Naive thymus-derived CD8-positive, alpha-beta T cell (primary cell): ENCODE measurements around the gene OR10P1. TPM values are rescaled to one million over a fixed set of nuclear protein-coding genes. Genes with fewer than 3 reads are reported as not detected.

Source experiments
- ATAC-seq, 2 donors: fragments of 150-1000 bp; cut with Tn5 transposase in 1 of 2; sonication (Bioruptor Pico), chemical (Tn5 transposase) in 1 of 2; 1 replicate in 1 of 2; 2 replicates in 1 of 2; pipeline ENCODE4 v1.10.0; 2021; ENCODE audit warnings: mild to moderate bottlenecking in 2 of 2, moderate library complexity in 2 of 2
- POLR2A ChIA-PET: fragments of 350-600 bp; sonication (Branson Sonifier 250); formaldehyde crosslinking; loops from one replicate; lab custom pipeline; 2021; ENCODE audit warnings: antibody characterized with exemption; lab: Charles Lee
- DNase-seq, 10 donors: peaks; one replicate each; pipeline versions ENCODE4 v3.0.0 to v3.0.0-alpha.2; 2020 to 2022
- H3K27ac Mint-ChIP-seq, 10 donors: one replicate each; pipeline ENCODE4 v1.8.0; 2020 to 2022; ENCODE audit warnings: mild to moderate bottlenecking in 10 of 10, mixed read lengths in 10 of 10, moderate library complexity in 4 of 10, inconsistent platforms in 1 of 10
- H3K27me3 Mint-ChIP-seq, 5 donors: one replicate each; pipeline ENCODE4 v1.8.0; 2021 to 2022; ENCODE audit warnings: mixed read lengths in 5 of 5
- H3K36me3 Mint-ChIP-seq, 3 donors: one replicate each; pipeline ENCODE4 v1.8.0; 2020 to 2022; ENCODE audit warnings: mixed read lengths in 3 of 3, mild to moderate bottlenecking in 2 of 3, inconsistent platforms in 1 of 3
- H3K4me1 Mint-ChIP-seq, 4 donors: one replicate each; pipeline ENCODE4 v1.8.0; 2021 to 2022; ENCODE audit warnings: mixed read lengths in 4 of 4
- H3K4me3 Mint-ChIP-seq, 10 donors: one replicate each; pipeline ENCODE4 v1.8.0; 2020 to 2022; ENCODE audit warnings: mild to moderate bottlenecking in 10 of 10, mixed read lengths in 10 of 10, moderate library complexity in 6 of 10, inconsistent platforms in 1 of 10
- H3K9me3 Mint-ChIP-seq, 9 donors: one replicate each; pipeline ENCODE4 v1.8.0; 2020 to 2022; ENCODE audit warnings: mixed read lengths in 9 of 9, mild to moderate bottlenecking in 3 of 9, inconsistent platforms in 1 of 9, moderate library complexity in 1 of 9
- polyA plus RNA-seq, 3 donors: library from polyadenylated mRNA; unstranded; fragments of 300-500 nt; fragmentation: Illumina TruSeq; gene quantifications; one replicate each; pipeline ENCODE4 v1.2.3, GENCODE V29; 2021
- total RNA-seq, 8 experiments: library from RNA in 2 of 8; stranded (reverse) in 2 of 8; gene quantifications; one replicate each; pipeline ENCODE4 v1.2.3 and lab custom pipeline; 2021 to 2026

The OR10P1 gene
- total and polyA plus RNA-seq, 5 experiments from 2014 or later = not detected

- no peak for ATAC-seq
- no peaks in the 10 kb centered on the region for H3K9me3 Mint-ChIP-seq
- no peak for DNase-seq
- H3K4me1 Mint-ChIP-seq = peaks cover 4 to 23% (median 9%) of the 10 kb centered on the region in 4 donors
- H3K4me3 Mint-ChIP-seq = no peak overlapping the region
- peaks cover 0 to 2% (median 0%) of the 10 kb centered on the region in 5 donors for H3K27me3 Mint-ChIP-seq
- H3K36me3 Mint-ChIP-seq = no peaks in the 10 kb centered on the region
- POLR2A ChIA-PET = interaction anchor here (3.4 kb wide), 1 partner anchor 8 kb away, joined by 21 read pairs; no protein-coding TSS in a partner anchor
- H3K27ac Mint-ChIP-seq = no peak overlapping the region
Observed at GRCh38 chr12:55654511-55655214, 18.0 kb downstream of the OR10P1 start.

- Mint-ChIP-seq H3K36me3 (no peaks in the 10 kb centered on the region), H3K9me3 (no peaks in the 10 kb centered on the region), H3K27ac (peak overlapping the region in 1 of 10 donors; percentile 50), H3K27me3 (peaks cover 0 to 2% (median 0%) of the 10 kb centered on the region in 5 donors), H3K4me1 (peaks cover 2 to 13% (median 7%) of the 10 kb centered on the region in 4 donors), H3K4me3 (no peak overlapping the region)
- ATAC-seq (no peak), DNase-seq (no peak)
- POLR2A ChIA-PET = interaction anchor here (3.4 kb wide), 1 partner anchor 10 kb away, joined by 21 read pairs; no protein-coding TSS in a partner anchor
Observed at GRCh38 chr12:55657212-55657611, 20.5 kb downstream of the OR10P1 start.

GRCh38 chr12:55658212-55658611 lies 21.5 kb downstream of the OR10P1 start:
- no peak overlapping the region for H3K4me3 Mint-ChIP-seq
- no peak overlapping the region for H3K27ac Mint-ChIP-seq
- peaks cover 0 to 5% (median 0%) of the 10 kb centered on the region in 5 donors for H3K27me3 Mint-ChIP-seq
- DNase-seq (no peak), ATAC-seq (no peak)
- no peaks in the 10 kb centered on the region for H3K9me3 Mint-ChIP-seq
- POLR2A ChIA-PET = no interaction called here
- peaks cover 0 to 4% (median 1%) of the 10 kb centered on the region in 4 donors for H3K4me1 Mint-ChIP-seq
- H3K36me3 Mint-ChIP-seq = no peaks in the 10 kb centered on the region

GRCh38 chr12:55658635-55659391 lies 22.1 kb downstream of the OR10P1 start:
- Mint-ChIP-seq H3K4me1 (peaks cover 0 to 4% (median 1%) of the 10 kb centered on the region in 4 donors), H3K27me3 (peaks cover 0 to 5% (median 0%) of the 10 kb centered on the region in 5 donors), H3K27ac (no peak overlapping the region), H3K4me3 (no peak overlapping the region), H3K9me3 (no peaks in the 10 kb centered on the region), H3K36me3 (no peaks in the 10 kb centered on the region)
- DNase-seq = no peak
- no peak for ATAC-seq
- POLR2A ChIA-PET = no interaction called here

- DNase-seq (no peak), ATAC-seq (no peak)
- no peak overlapping the region for H3K4me3 Mint-ChIP-seq
- POLR2A ChIA-PET = no interaction called here
- H3K36me3 Mint-ChIP-seq = no peaks in the 10 kb centered on the region
- H3K27ac Mint-ChIP-seq = no peak overlapping the region
- H3K9me3 Mint-ChIP-seq = no peaks in the 10 kb centered on the region
- peaks cover 0 to 5% (median 0%) of the 10 kb centered on the region in 5 donors for H3K27me3 Mint-ChIP-seq
- H3K4me1 Mint-ChIP-seq = peaks cover 0 to 4% (median 1%) of the 10 kb centered on the region in 4 donors
Observed at GRCh38 chr12:55659486-55660385, 23.0 kb downstream of the OR10P1 start.

- DNase-seq (no peak), ATAC-seq (no peak)
- POLR2A ChIA-PET = no interaction called here
- peaks cover 0 to 6% (median 2%) of the 10 kb centered on the region in 5 donors for H3K27me3 Mint-ChIP-seq
- no peaks in the 10 kb centered on the region for H3K36me3 Mint-ChIP-seq
- H3K27ac Mint-ChIP-seq = no peak overlapping the region
- H3K9me3 Mint-ChIP-seq = no peaks in the 10 kb centered on the region
- H3K4me3 Mint-ChIP-seq = no peak overlapping the region
- H3K4me1 Mint-ChIP-seq = no peaks in the 10 kb centered on the region
Observed at GRCh38 chr12:55663391-55663790, 26.7 kb downstream of the OR10P1 start.

- H3K36me3 Mint-ChIP-seq = no peaks in the 10 kb centered on the region
- H3K4me3 Mint-ChIP-seq = no peak overlapping the region
- no peaks in the 10 kb centered on the region for H3K4me1 Mint-ChIP-seq
- H3K9me3 Mint-ChIP-seq = no peaks in the 10 kb centered on the region
- peaks cover 0 to 6% (median 2%) of the 10 kb centered on the region in 5 donors for H3K27me3 Mint-ChIP-seq
- DNase-seq = no peak
- POLR2A ChIA-PET = no interaction called here
- no peak for ATAC-seq
- H3K27ac Mint-ChIP-seq = peak overlapping the region in 1 of 10 donors; percentile 38
Observed at GRCh38 chr12:55664826-55665225, 28.1 kb downstream of the OR10P1 start.

- H3K9me3 Mint-ChIP-seq = no peaks in the 10 kb centered on the region
- POLR2A ChIA-PET = no interaction called here
- ATAC-seq = no peak
- H3K36me3 Mint-ChIP-seq = no peaks in the 10 kb centered on the region
- peaks cover 0 to 6% (median 3%) of the 10 kb centered on the region in 5 donors for H3K27me3 Mint-ChIP-seq
- DNase-seq = no peak
- no peak overlapping the region for H3K4me3 Mint-ChIP-seq
- H3K27ac Mint-ChIP-seq = no peak overlapping the region
- no peaks in the 10 kb centered on the region for H3K4me1 Mint-ChIP-seq
Observed at GRCh38 chr12:55666508-55666907, 29.8 kb downstream of the OR10P1 start.

GRCh38 chr12:55670276-55670675 lies 33.6 kb downstream of the OR10P1 start:
- Mint-ChIP-seq H3K4me3 (no peak overlapping the region), H3K4me1 (peaks cover 0 to 16% (median 1%) of the 10 kb centered on the region in 4 donors), H3K9me3 (no peaks in the 10 kb centered on the region), H3K27ac (peak overlapping the region in 1 of 10 donors; percentile 65), H3K27me3 (peaks cover 0 to 15% (median 11%) of the 10 kb centered on the region in 5 donors), H3K36me3 (no peaks in the 10 kb centered on the region)
- no peak for DNase-seq
- ATAC-seq = no peak
- POLR2A ChIA-PET = no interaction called here

GRCh38 chr12:55671746-55672145 lies 35.1 kb downstream of the OR10P1 start:
- H3K9me3 Mint-ChIP-seq = no peaks in the 10 kb centered on the region
- peaks cover 0 to 16% (median 1%) of the 10 kb centered on the region in 4 donors for H3K4me1 Mint-ChIP-seq
- H3K4me3 Mint-ChIP-seq = no peak overlapping the region
- H3K27ac Mint-ChIP-seq = peak overlapping the region in 1 of 10 donors; percentile 7
- peaks cover 4 to 15% (median 11%) of the 10 kb centered on the region in 5 donors for H3K27me3 Mint-ChIP-seq
- no peak for DNase-seq
- no peak for ATAC-seq
- H3K36me3 Mint-ChIP-seq = no peaks in the 10 kb centered on the region
- POLR2A ChIA-PET = no interaction called here

GRCh38 chr12:55673638-55674037 lies 36.9 kb downstream of the OR10P1 start:
- peak overlapping the region in 2 of 10 donors; percentile 58 to 60 for H3K27ac Mint-ChIP-seq
- ATAC-seq = peak in 1 of 2 donors; percentile 44
- H3K27me3 Mint-ChIP-seq = peaks cover 4 to 15% (median 11%) of the 10 kb centered on the region in 5 donors
- POLR2A ChIA-PET = no interaction called here
- peak overlapping the region in 1 of 10 donors; percentile 20 for H3K4me3 Mint-ChIP-seq
- DNase-seq = no peak
- no peaks in the 10 kb centered on the region for H3K9me3 Mint-ChIP-seq
- H3K4me1 Mint-ChIP-seq = peaks cover 0 to 16% (median 1%) of the 10 kb centered on the region in 4 donors
- no peaks in the 10 kb centered on the region for H3K36me3 Mint-ChIP-seq

- H3K27me3 Mint-ChIP-seq = peaks cover 9 to 24% (median 12%) of the 10 kb centered on the region in 5 donors
- DNase-seq (no peak), ATAC-seq (no peak)
- POLR2A ChIA-PET = no interaction called here
- no peak overlapping the region for H3K4me3 Mint-ChIP-seq
- peaks cover 0 to 16% (median 1%) of the 10 kb centered on the region in 4 donors for H3K4me1 Mint-ChIP-seq
- H3K9me3 Mint-ChIP-seq = no peaks in the 10 kb centered on the region
- H3K27ac Mint-ChIP-seq = no peak overlapping the region
- no peaks in the 10 kb centered on the region for H3K36me3 Mint-ChIP-seq
Observed at GRCh38 chr12:55675666-55676065, 39.0 kb downstream of the OR10P1 start.
